Mesenchymal stem cell (in vitro differentiated cells and primary cell): ENCODE measurements around the gene GAB2.

Experiments
- DNase-seq: peaks from one replicate; pipeline ENCODE4 v3.0.0-alpha.2; 2013
- H2AFZ ChIP-seq: one replicate; pipeline ENCODE4 v1.6.1; 2013; ENCODE audit warnings: low read depth, mild to moderate bottlenecking, control low read depth, inconsistent platforms, low read length, moderate library complexity
- H2AK5ac ChIP-seq: 2 replicates; pipeline ENCODE4 v1.6.1; 2013; ENCODE audit warnings: low read length, moderate library complexity, mild to moderate bottlenecking, inconsistent platforms; ENCODE audit not compliant: severe bottlenecking
- H2BK120ac ChIP-seq: one replicate; pipeline ENCODE4 v1.6.1; 2013; ENCODE audit warnings: low read depth, mild to moderate bottlenecking, inconsistent platforms, low read length, moderate library complexity
- H2BK12ac ChIP-seq, 2 experiments: one replicate each; pipeline ENCODE4 v1.6.1; 2013; ENCODE audit warnings: inconsistent platforms in 2 of 2, low read length in 2 of 2, mild to moderate bottlenecking in 2 of 2, moderate library complexity in 2 of 2, control low read depth in 1 of 2
- H2BK15ac ChIP-seq: one replicate; pipeline ENCODE4 v1.6.1; 2013; ENCODE audit warnings: mild to moderate bottlenecking, low read depth, inconsistent platforms; ENCODE audit not compliant: poor library complexity, severe bottlenecking
- H2BK5ac ChIP-seq: 2 replicates; pipeline ENCODE4 v1.6.1; 2013; ENCODE audit warnings: low read depth, mild to moderate bottlenecking, low read length, control low read depth, inconsistent platforms; ENCODE audit not compliant: poor library complexity, severe bottlenecking
- H3K14ac ChIP-seq, 2 experiments: one replicate each; pipeline ENCODE4 v1.6.1; 2013; ENCODE audit warnings: inconsistent platforms in 2 of 2, low read length in 2 of 2, control low read depth in 1 of 2, mild to moderate bottlenecking in 1 of 2, moderate library complexity in 1 of 2
- H3K18ac ChIP-seq, 2 experiments: one replicate each; pipeline ENCODE4 v1.6.1; 2013; ENCODE audit warnings: inconsistent platforms in 2 of 2, low read length in 2 of 2, control low read depth in 1 of 2, low read depth in 1 of 2, mild to moderate bottlenecking in 1 of 2
- H3K23ac ChIP-seq, 2 experiments: one replicate each; pipeline ENCODE4 v1.6.1; 2013; ENCODE audit warnings: inconsistent platforms in 2 of 2, low read length in 2 of 2, mild to moderate bottlenecking in 2 of 2, moderate library complexity in 2 of 2, control low read depth in 1 of 2
- H3K27ac ChIP-seq: 2 replicates; pipeline ENCODE4 v1.5.1; 2013; ENCODE audit warnings: mild to moderate bottlenecking, moderate library complexity, low read length, control low read depth, inconsistent platforms; ENCODE audit not compliant: poor library complexity, severe bottlenecking
- H3K27me3 ChIP-seq, 2 experiments: 2 replicates each; pipeline versions ENCODE4 v1.6.1 to v1.7.0; 2013; ENCODE audit warnings: low read length in 2 of 2, mild to moderate bottlenecking in 2 of 2, moderate library complexity in 2 of 2, control low read depth in 1 of 2, inconsistent platforms in 1 of 2; ENCODE audit not compliant: control insufficient read depth in 1 of 2, insufficient read depth in 1 of 2
- H3K36me3 ChIP-seq, 2 experiments: 2 replicates each; pipeline versions ENCODE4 v1.6.1 to v1.7.0; 2013; ENCODE audit warnings: low read length in 2 of 2, control low read depth in 1 of 2, inconsistent platforms in 1 of 2, low read depth in 1 of 2, mild to moderate bottlenecking in 1 of 2; ENCODE audit not compliant: insufficient read depth in 2 of 2, control insufficient read depth in 1 of 2
- H3K4ac ChIP-seq, 2 experiments: one replicate each; pipeline ENCODE4 v1.6.1; 2013; ENCODE audit warnings: inconsistent platforms in 2 of 2, low read length in 2 of 2, mild to moderate bottlenecking in 2 of 2, moderate library complexity in 2 of 2, control low read depth in 1 of 2, low read depth in 1 of 2
- H3K4me1 ChIP-seq: 2 replicates; pipeline ENCODE4 v1.6.1; 2013; ENCODE audit warnings: low read depth, low read length, control low read depth; ENCODE audit not compliant: control insufficient read depth, insufficient read depth
- H3K4me2 ChIP-seq: 2 replicates; pipeline ENCODE4 v1.6.1; 2013; ENCODE audit warnings: low read length, mild to moderate bottlenecking, inconsistent platforms; ENCODE audit not compliant: poor library complexity, severe bottlenecking
- H3K4me3 ChIP-seq, 2 experiments: 2 replicates each; pipeline versions ENCODE4 v1.5.1 to v1.7.0; 2013; ENCODE audit warnings: low read length in 2 of 2, mild to moderate bottlenecking in 2 of 2, control low read depth in 1 of 2, low read depth in 1 of 2; ENCODE audit not compliant: insufficient read depth in 1 of 2
- H3K79me1 ChIP-seq: replicated peaks from 2 replicates; pipeline ENCODE4 v1.6.1; 2013; ENCODE audit warnings: mild to moderate bottlenecking, control low read depth, low read length, inconsistent platforms; ENCODE audit not compliant: poor library complexity, severe bottlenecking
- H3K9ac ChIP-seq: 2 replicates; pipeline ENCODE4 v1.7.0; 2013; ENCODE audit warnings: mild to moderate bottlenecking, low read length, moderate library complexity
- H3K9me3 ChIP-seq: 2 replicates; pipeline ENCODE4 v1.7.0; 2013; ENCODE audit warnings: mild to moderate bottlenecking, low read length; ENCODE audit not compliant: control insufficient read depth
- H4K8ac ChIP-seq: one replicate; pipeline ENCODE4 v1.6.1; 2013; ENCODE audit warnings: inconsistent platforms, mild to moderate bottlenecking, low read length, moderate library complexity
- H4K91ac ChIP-seq: one replicate; pipeline ENCODE4 v1.6.1; 2013; ENCODE audit warnings: mild to moderate bottlenecking, low read length, inconsistent platforms
- WGBS: methylation state at CpG from one replicate; pipeline ENCODE4 v1.1.7; 2013; ENCODE audit warnings: mixed read lengths; 5-methylcytosine and 5-hydroxymethylcytosine counted together

Gene GAB2

DNA sequence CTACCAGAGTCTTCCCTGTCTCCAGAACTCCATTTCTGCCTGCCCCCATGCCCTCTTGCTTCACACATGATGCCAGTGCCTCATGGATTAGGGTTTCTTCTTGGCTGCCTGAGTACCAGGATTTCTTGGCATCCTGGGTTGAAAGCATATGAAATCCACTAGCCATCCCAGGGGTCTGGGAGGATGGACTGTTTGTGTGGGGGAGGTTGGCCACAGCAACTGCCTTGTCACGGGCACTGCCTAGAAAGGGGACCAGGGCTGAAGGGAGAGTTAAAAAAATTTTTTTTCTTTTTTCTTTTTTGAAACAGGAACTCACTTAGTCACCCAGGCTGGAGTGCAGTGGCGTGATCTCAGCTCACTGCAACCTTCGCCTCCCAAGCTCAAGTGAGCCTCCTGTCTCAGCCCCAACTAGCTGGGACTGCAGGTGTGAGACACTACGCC lies 224.7 kb downstream of the GAB2 start:
- 91% methylated on average over 3 of the region's 4 CpGs for WGBS
- H3K27ac ChIP-seq, result no peak overlapping the region
- H3K18ac ChIP-seq, result no peak overlapping the region
- no peaks in the 10 kb centered on the region for H3K9me3 ChIP-seq
- H2AK5ac ChIP-seq, result no peak overlapping the region
- peaks cover 24% of the 10 kb centered on the region for H3K4me1 ChIP-seq
- no peak overlapping the region for H2BK120ac ChIP-seq
- no peak overlapping the region for H2BK15ac ChIP-seq
- H3K4me3 ChIP-seq, result peak overlapping the region in 1 of 2 experiments; percentile 33
- no peaks in the 10 kb centered on the region for H3K27me3 ChIP-seq
- no peak overlapping the region for H2BK12ac ChIP-seq
- no peak overlapping the region for H4K91ac ChIP-seq
- no peak overlapping the region for H3K23ac ChIP-seq
- H3K4ac ChIP-seq, result no peak overlapping the region
- no peak overlapping the region for H3K4me2 ChIP-seq
- no peak overlapping the region for H2AFZ ChIP-seq
- no peak overlapping the region for H4K8ac ChIP-seq
- no peak for DNase-seq
- H3K14ac ChIP-seq, result no peak overlapping the region
- peaks cover 58% of the 10 kb centered on the region for H3K79me1 ChIP-seq
- no peak overlapping the region for H2BK5ac ChIP-seq
- H3K9ac ChIP-seq, result peak overlapping the region; percentile 75
- H3K36me3 ChIP-seq, result peaks cover 18 to 36% of the 10 kb centered on the region in 2 experiments

DNA sequence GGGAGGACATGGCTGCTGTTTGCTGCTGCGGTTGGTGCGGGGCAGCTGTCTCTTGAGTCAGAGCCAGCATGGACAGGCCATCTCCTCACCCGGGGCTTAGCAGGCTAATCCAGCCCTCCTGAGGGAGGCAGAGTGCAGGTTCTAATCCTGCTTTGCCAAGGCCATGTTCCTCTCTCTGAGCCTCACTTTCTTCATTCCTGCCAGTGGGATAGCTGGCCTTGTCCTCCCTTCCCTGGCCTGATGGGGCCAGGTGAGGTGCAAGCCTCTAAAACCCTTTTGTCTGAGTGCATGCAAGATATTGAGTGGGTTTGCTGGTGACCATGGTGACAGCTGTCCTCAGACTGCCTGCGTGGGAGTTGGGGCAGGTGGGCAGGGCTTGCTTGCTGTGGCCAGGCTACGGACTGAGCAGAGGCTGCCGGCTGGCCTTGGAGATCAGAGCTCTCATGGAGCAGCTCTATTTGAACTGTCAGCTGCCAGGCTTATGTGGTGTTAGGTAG lies 225.3 kb downstream of the GAB2 start:
- H3K9ac ChIP-seq, result peak overlapping the region; percentile 75
- peaks cover 30% of the 10 kb centered on the region for H3K4me1 ChIP-seq
- no peak for DNase-seq
- H2BK120ac ChIP-seq, result no peak overlapping the region
- peak overlapping the region in 1 of 2 experiments; percentile 19 for H3K4ac ChIP-seq
- H4K8ac ChIP-seq, result no peak overlapping the region
- no peak overlapping the region for H2AFZ ChIP-seq
- H3K14ac ChIP-seq, result peak overlapping the region in 1 of 2 experiments; percentile 41
- H3K4me3 ChIP-seq, result peak overlapping the region in 1 of 2 experiments; percentile 33
- peak overlapping the region in 1 of 2 experiments; percentile 23 for H2BK12ac ChIP-seq
- no peak overlapping the region for H3K18ac ChIP-seq
- no peak overlapping the region for H4K91ac ChIP-seq
- H3K79me1 ChIP-seq, result peaks cover 53% of the 10 kb centered on the region
- no peak overlapping the region for H3K27ac ChIP-seq
- peaks cover 12 to 33% of the 10 kb centered on the region in 2 experiments for H3K36me3 ChIP-seq
- WGBS, result 90% methylated on average over 6 of the region's 6 CpGs
- H3K9me3 ChIP-seq, result no peaks in the 10 kb centered on the region
- H3K23ac ChIP-seq, result no peak overlapping the region
- H3K27me3 ChIP-seq, result no peaks in the 10 kb centered on the region
- H2BK5ac ChIP-seq, result no peak overlapping the region
- H2AK5ac ChIP-seq, result no peak overlapping the region
- no peak overlapping the region for H2BK15ac ChIP-seq
- no peak overlapping the region for H3K4me2 ChIP-seq

DNA sequence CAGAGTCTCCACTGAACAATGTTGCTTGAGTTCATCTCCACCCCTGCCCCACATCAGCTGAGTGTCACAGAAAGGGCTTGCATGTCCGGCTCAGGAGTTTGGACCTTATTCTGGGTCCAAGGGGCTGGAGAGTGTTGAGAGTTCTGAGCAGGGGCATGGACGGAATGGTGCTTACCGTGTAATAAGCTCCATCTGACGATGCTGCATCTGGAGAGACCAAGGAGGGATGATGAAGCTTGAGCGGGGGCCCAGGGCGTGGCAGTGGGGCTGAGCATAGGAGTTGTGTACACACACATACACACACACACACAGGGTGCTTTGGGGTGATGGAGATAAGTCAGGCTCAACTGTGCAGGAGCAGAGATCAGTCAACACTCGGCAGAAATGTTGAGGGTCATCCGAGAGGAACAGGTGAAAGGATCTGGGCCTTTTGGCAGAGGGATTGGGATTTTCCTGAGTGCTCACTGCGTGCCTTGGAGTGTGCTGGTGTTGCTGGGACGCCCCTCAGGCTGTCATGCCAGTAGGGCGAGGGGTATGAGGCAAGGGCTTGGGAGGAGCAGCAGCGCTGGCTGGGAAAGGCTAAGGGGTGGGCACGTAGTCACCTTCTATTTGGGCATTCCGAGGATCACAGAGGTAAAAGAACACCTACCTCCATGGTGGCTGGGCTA lies 226.6 kb downstream of the GAB2 start:
- H3K27ac ChIP-seq, result no peak overlapping the region
- H2BK120ac ChIP-seq, result no peak overlapping the region
- no peak overlapping the region for H2BK15ac ChIP-seq
- no peak for DNase-seq
- peak overlapping the region in 1 of 2 experiments; percentile 79 for H3K23ac ChIP-seq
- H3K4me2 ChIP-seq, result no peak overlapping the region
- no peak overlapping the region for H2BK5ac ChIP-seq
- H3K9ac ChIP-seq, result peak overlapping the region; percentile 89
- no peak overlapping the region for H2AK5ac ChIP-seq
- H3K36me3 ChIP-seq, result peaks cover 14 to 22% of the 10 kb centered on the region in 2 experiments
- no peak overlapping the region for H3K4ac ChIP-seq
- no peak overlapping the region for H3K14ac ChIP-seq
- peaks cover 47% of the 10 kb centered on the region for H3K79me1 ChIP-seq
- no peaks in the 10 kb centered on the region for H3K9me3 ChIP-seq
- WGBS, result 94% methylated on average over 12 of the region's 14 CpGs
- no peak overlapping the region for H2AFZ ChIP-seq
- no peaks in the 10 kb centered on the region for H3K27me3 ChIP-seq
- no peak overlapping the region for H2BK12ac ChIP-seq
- H3K4me1 ChIP-seq, result peaks cover 34% of the 10 kb centered on the region
- H3K4me3 ChIP-seq, result peak overlapping the region in 1 of 2 experiments; percentile 95
- H3K18ac ChIP-seq, result no peak overlapping the region
- no peak overlapping the region for H4K91ac ChIP-seq
- peak overlapping the region; percentile 50 for H4K8ac ChIP-seq

DNA sequence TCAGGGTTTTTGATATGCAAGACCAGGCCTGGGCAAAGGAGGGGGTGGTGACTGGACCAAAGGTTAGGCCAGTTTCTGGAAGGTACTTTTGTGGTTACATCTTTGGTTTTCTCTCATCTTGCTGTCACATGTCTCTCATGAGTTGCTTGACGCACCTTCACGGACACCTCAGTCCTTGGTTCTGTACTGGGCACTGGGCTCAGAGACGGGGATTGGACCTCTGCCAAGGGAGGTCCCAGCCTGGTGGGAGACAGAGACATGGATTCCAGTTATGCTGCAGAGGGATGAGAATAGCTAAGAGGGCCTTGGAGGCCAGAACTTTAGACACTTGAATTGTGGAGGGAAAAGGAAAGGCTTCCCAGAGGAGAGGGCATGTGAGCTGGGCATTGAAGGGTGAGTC lies 227.2 kb downstream of the GAB2 start:
- Histone ChIP-seq H4K8ac (no peak overlapping the region), H3K4me3 (peak overlapping the region in 1 of 2 experiments; percentile 95), H3K9ac (peak overlapping the region; percentile 89), H2BK12ac (no peak overlapping the region), H3K36me3 (peaks cover 14 to 17% of the 10 kb centered on the region in 2 experiments), H2BK5ac (no peak overlapping the region), H3K18ac (no peak overlapping the region), H2BK15ac (no peak overlapping the region), H2BK120ac (no peak overlapping the region), H2AFZ (no peak overlapping the region), H3K23ac (no peak overlapping the region), H3K4me2 (no peak overlapping the region), H4K91ac (no peak overlapping the region), H3K4ac (no peak overlapping the region), H3K4me1 (peaks cover 37% of the 10 kb centered on the region), H2AK5ac (no peak overlapping the region), H3K27ac (no peak overlapping the region), H3K14ac (no peak overlapping the region), H3K27me3 (no peaks in the 10 kb centered on the region), H3K9me3 (no peaks in the 10 kb centered on the region), H3K79me1 (peaks cover 41% of the 10 kb centered on the region)
- DNase-seq, result peak; percentile 26
- 91% methylated on average over 3 of the region's 3 CpGs for WGBS
